Activated CD4-positive, alpha-beta T cell treated with anti-CD3 and anti-CD28 coated beads, Interleukin-2, amount 50 U/mL, for 4 hours (primary cell): Measurements from ENCODE around the gene POU2AF2.
"Not testable (repeated sequence)": the region's sequence is repeated elsewhere in the genome, so short reads cannot be mapped to it uniquely, and the experiment has no call there.

Source experiments
- DNase-seq, 2 experiments: peaks; one replicate each; pipeline ENCODE4 v3.0.0-alpha.2; 2020

Gene POU2AF2

DNA sequence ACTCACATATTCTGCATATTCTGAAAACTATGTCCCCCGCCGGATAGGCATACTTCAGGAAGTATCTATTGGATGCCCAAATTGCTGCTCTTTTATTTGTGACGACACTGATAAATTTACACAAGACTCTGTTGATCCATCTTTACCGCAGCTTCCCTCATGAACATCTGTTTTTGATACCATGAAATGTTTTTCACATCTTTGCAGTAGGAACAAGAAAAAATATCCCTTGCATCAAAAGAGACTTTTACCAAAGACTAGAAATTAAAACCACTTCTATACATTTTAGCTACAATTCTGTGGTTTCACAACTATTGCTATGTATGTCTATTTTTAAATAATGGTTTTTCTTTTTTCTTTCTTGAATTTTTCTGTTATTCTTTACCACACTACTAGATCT, 15.3 kb downstream of the POU2AF2 start:
- DNase-seq = no peak

DNA sequence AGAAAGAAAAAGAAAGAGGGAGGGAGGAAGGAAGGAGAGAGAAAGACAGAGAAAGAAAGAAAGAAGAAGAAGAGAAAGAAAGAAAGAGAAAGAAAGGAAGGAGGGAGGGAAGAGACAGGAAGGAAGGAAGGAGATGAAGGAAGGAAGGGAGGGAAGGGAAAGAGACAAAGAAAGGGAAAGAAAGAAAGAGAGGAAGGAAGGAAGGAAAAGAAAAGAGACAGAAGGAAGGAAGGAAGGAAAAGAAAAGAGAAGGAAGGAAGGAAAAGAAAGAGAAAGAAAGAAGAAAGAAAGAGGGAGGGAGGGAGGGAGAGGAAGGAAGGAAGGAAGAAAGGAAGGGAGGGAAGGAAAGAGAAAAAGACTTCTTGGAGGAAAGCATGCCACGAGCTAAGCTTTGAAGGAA, 19.1 kb downstream of the POU2AF2 start:
- DNase-seq = no peak

DNA sequence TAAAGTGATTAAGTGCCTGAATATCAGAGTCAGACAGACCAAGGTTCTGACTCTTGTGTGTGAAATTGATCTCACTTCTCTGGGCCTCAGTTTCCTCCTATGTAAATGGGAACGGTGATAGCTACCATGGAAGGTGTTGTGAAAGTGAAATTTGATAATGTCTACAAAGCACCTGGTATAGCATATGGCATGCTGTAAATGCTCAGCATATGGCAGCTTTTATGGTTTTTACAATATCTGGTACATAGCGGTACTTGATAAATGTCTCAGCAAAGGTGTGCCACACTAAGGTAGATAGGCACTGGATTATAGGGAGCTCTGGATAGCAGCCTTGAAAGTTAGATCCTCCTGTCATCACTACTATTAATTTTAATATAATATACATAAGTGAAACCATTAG, 19.9 kb downstream of the POU2AF2 start:
- DNase-seq = no peak

DNA sequence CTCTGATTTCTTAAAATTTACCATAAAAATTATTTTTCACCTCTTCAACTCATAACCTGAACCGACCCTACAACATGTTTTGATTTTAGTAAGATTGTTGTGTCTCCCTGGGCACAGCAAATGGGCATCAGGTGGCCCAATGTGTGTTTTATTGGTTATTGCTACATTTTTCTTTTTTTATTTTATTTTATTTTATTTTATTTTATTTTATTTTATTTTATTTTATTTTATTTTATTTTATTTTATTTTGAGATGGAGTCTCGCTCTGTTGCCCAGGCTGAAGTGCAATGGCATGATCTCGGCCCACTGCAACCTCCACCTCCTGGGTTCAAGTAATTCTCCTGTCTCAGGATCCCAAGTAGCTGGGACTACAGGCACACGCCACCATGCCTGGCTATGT, 22.8 kb downstream of the POU2AF2 start:
- DNase-seq = not testable (repeated sequence)

DNA sequence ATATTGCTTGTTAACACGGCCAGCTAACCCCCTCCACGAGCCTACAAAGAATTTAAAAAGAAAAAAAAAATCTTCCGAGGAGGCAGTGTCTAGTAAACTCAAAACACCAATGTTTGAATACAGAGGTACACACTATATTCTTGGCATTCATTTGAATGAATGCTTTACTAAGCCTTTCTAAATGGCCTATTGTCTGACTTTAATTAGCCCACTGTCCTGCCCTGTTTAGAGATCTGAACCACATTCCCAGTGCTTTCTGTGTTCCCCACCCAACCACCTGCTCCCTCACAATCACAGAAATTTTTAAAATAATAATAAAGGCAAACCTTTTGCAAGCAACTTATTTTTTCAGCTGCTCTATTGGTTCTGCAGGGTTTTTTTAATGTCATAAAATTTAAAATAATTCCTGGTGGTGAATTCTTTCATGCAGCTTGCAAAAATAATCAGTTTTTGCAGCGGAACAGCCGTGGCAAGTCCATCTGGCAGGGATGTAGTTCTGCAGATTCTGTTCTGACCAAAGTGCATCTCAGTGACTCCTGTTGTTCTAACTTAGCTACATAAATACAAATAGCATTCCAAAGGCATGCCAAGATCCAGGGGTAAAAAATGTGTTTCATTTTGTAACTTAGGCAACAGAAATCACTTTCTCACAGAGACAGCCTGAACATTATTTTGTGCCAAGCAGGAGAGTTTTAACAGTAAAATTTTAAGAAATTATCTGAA, 23.8 kb downstream of the POU2AF2 start:
- no peak for DNase-seq

DNA sequence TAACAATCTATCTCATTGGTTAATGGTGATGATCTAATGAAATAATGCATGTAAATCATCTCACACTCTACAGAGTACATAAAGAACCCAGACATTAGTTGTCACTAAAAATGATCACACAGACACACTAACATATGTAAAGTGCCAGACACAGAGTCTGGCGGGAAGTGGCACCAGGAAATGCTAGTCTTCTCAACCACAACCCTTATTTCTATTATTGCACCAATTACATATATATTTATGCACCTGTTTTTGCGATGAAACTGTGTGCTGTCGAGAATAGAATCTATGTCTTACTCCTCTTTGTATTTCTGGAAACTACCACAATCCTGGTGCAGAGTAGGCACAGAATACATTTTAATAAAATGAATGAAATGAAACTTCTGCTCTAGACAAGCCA, 26.9 kb downstream of the POU2AF2 start:
- DNase-seq = no peak

DNA sequence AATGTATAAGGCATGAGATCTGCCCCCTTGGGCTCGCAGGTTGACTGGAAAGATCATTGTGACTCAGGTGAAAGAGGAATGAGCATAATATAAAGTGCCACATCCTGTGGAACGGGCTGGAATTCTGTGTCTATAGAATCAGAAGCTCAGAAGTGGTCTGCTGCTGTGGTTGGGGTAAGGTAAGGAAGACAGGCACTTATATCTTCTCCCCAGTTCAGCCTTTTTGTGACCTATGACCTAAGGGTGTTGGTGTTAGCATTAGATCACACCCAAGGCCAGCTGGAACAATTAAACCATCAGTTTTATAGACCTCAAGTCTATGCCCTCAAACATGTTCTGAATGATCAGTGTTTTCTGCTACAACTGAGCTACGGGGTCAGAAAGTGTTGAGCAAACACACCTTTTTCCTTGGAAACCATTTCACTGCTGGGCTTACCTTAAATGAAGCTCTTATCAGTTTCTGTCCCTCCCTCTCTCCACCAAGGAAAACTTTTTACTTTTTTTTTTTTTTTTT, 37.1 kb downstream of the POU2AF2 start:
- DNase-seq = no peak

DNA sequence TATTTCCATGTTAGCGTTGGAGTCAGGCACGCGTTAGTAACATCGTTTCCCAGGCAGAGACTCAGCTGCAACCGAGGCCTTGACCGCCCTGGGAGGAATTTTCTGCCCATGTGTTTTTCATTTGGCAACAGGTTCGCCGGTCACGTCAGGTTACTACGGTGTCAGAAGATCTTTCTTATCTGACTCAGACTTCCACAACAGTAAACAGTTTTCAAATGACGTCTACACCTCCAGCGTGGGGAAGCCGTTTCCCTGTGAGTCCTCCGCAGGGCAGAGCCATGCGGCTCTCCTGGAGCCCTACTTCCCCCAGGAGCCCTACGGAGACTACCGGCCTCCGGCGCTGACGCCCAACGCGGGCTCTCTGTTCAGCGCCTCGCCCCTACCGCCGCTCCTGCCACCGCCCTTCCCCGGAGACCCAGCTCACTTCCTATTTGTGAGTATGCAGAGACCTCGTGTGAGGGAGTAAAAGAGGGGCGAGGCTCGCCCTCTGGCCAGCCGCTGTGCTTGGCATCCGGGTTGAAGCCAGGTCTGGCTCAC, 38.5 kb downstream of the POU2AF2 start:
- no peak for DNase-seq

DNA sequence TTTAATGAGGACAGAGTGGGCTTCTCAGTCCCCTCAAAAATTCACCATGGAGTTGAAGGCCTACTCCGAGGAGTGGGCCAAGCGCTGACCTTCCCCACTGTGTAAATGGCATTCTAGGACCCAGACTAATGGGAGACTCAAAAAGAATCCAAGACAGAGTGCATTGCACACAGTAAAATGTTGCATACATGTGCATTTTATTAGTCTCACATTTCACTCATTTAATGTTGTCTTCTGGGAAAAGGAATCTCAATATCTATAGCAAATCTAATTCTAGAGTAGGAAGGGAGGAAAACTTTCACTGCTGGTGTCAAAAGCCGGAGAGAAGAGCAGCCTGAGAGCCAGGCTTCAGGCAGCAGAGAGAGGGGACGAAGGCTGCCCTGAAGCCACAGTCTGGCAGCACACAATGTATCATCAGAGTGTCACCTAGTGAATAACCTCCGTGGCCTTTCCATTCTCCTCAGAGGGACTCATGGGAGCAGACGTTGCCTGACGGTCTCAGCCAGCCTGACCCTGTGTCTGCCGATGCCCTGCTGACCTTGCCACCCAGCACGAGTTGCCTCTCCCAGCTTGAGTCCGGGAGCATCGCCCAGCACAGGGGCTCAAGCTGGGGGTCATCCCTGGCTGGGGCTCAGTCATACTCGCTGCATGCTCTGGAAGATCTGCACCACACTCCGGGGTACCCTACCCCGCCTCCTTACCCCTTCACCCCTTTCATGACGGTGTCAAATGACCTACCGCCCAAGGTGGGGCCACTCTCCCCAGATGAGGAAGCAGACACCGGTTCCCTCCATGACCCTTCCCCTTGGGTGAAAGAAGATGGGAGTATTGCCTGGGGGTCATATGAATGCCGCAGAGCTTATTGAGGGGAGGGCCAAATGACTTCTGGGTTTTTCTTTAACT, 39.9 kb downstream of the POU2AF2 start:
- DNase-seq = no peak

DNA sequence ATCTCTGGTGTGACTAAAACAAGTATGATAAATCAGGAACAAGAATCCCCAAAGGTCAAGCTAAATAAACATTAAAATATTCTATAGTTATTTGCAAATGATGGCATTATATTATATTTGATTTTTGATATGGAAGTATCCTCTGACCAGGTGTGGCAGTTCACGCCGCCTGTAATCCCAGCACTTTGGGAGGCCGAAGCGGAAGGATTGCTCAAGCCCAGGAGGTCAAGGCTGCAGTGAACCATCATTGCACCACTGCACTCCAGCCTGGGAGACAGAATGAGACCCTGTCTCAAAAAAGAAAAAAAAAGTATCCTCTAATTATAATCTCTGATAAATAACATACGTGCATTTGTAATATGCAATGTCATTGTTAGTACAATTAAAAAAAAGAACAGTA, 46.2 kb downstream of the POU2AF2 start:
- DNase-seq = no peak

DNA sequence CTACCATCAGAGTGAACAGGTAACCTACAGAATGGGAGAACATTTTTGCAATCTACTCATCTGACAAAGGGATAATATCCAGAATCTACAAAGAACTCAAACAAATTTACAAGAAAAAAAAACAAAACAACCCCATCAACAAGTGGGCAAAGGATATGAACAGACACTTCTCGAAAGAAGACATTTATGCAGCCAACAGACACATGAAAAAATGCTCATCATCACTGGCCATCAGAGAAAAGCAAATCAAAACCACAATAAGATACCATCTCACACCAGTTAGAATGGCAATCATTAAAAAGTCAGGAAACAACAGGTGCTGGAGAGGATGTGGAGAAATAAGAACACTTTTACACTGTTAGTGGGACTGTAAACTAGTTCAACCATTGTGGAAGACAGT, 46.9 kb downstream of the POU2AF2 start:
- DNase-seq = not testable (repeated sequence)

DNA sequence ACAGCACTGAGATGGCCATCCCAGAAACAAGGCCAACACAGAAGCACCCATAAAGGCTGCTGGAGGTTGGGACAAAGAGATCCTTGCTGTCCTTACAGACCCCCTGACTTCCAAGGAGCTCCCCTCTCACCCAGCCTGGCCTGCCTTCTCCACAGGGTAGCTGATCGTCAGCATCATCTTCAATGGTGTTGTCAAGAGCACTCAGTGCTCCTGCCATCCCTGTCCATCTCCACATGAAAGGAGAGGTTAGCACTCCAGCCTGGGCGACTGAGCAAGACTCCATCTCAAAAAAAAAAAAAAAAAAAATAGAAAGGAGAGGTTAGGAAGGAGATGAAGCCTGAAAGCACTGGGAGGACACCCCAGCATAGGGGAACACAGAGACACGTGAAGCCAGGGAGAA, 50.7 kb downstream of the POU2AF2 start:
- no peak for DNase-seq

DNA sequence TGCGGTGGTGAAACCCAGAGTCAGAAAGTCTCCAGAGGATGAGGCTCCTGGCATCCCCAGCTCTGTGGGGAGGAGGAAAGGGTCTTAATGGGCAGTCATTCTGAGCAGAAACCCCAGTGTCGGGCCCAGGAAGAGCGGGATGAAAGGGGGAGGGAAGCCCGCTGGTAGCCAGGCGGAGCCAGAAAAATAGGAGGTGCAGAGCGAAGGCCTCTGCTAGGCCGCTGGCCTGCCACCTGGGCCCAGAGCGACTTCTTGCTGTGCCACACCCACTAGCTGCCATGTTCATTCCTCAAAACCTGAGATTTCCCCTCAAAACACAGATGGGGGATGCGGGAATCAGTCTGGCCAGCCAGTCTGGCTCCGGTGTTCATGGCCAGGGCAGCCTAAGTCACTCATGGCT, 52.2 kb downstream of the POU2AF2 start:
- no peak for DNase-seq

DNA sequence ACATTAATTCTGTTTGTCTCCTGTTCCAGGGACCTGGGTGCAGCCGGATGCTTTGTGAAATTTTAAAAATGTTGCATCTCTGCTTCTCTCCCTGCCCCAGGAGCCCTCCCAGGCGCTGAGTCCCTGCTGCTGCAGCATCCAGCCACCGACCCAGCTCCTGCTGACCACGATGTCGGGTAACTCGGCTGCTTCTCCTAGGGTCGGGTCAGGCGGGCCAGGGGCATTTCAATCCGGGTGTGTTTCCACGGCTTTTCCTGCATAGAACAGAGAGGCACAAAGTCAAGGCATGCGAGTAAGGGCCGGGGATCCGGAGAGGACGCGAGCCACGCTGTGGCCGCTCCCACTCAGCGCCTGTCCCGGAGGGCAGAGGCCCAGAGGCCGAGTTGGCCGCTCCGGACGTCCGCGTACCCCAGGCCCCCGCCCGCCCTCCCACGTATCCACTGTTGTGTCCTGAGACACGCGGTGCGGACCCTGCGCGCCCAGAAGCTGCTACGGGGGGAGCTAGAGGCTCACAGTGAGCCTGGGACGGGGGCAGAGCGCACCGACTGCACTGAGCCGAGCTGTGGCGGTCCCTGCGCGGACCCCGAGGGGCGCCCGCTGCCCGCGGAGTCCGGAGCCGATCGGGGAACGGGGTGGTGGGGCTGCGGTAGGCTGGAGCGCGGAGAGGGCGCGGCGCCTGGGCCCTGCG, 53.0 kb downstream of the POU2AF2 start, which contains the start of gene POU2AF3:
Gene POU2AF3, plus strand, starts transcription at position 134 of the 688 bp plus-strand sequence. Its CDS starts 36 bp downstream, at position 170.
- no peak for DNase-seq

DNA sequence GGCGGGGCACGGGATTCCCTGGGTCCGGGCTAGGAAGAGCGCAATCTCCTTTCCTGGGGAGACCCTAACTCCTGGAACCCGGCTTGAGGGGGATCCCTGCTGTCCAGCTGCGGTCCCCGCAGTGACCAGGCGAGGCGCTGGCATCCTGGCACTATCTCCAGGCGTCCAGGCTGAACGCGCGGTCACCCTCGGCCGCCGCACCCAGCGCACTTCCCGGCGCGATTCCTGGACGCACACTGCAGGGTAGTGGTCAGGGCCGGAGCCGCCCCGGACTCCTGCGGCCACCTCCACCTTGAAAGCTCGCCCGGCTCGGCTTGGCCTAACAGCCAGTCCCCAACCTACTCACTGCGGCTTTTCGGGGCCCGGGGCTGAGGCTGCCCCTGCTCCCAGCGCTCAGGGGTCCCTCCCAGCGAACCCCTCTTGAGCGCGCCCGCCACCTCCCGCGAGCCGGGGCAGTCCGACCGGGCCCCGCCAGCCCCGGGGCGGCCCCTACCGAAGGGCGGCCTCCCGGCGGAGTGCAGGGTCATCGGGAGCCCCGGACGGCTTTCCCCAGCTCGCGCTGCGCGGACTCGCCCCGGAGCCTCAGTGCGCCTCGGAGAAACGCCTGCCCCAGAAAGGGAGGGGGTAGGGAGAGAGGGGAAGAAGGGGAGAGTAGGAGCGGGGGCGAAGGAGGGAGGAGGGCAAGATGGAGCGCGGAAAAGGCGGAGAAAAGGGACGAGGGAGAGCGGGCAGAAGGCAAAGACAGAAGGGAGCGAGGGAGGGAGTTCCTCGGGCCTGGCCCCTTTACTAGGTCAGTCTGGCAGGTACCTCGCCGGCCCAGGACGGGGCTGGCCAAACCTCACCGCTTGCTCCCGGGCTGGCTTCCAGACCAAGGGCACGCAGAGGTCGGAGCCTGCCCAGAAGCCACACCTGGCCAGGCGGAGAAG, 53.8 kb downstream of the POU2AF2 start:
- DNase-seq = no peak

DNA sequence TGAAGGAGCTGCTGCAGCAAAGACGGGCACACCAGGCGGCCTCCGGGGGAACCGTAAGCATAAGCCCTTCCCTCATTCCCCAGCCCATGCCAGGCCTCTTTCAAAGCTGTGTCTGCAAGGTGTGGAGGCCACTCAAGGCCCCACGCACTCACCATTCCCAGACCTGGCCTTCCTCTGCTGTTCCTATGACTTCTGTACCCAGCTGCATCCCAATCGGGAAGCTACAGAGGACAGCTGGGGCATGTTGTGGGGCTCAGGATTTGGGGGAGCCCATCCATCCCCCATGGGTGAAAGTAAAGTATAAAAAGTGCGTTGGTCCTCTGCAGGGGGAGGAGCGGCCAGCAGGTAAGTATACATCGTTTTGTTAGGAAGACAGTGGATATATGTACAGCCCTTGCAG, 55.0 kb downstream of the POU2AF2 start:
- no peak for DNase-seq

DNA sequence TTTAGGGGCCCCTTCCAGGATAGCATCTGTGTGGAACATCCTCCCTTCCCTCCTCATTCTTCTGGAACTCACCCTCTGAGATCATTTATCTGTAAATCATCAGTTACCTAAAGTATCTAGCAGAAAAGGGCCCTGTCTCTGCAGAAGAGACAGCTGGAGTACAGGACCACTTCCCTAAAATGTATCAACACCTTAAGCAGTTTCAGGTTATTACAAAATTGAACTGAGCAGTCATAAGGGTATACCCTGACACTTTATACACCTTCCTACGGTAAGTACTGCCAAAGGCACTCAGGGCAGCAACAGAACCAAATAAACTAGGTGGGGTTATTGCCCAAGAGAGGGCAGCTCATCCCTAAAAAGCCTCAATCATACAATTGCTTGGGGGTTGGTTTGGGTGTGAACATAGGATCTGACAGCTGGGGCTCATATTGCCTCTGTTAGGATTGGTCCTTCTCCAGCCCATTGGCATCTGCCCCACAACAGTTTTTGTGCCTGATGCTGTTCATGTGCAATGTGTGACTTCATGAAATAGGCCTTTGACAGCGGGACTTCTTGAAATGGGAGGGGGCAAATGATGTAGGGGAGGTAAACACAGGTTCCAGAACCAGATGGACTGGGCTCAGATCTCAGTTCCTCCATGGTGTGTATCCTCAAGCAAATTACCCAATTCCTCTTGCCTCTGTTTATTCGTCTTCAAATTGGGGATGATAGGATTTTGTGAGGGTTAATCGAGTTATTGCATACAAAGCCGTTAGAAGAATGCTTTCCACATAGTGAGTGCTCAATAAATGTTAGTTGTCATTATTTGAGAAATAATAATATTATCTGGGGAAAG, 55.7 kb downstream of the POU2AF2 start:
- no peak for DNase-seq

DNA sequence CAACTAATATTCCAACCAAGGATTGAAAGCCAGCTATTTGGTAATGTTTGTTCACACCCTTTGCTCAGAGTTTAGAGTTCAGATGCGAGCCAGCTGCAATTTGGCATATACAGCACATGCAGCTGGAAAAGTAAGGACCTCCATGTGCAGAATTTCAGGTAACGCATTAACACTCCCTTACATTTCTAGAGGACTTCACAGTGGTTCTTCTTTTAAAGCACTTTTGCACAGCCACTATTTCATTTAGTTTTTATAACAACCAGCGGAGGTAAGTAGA, 56.3 kb downstream of the POU2AF2 start:
- no peak for DNase-seq

DNA sequence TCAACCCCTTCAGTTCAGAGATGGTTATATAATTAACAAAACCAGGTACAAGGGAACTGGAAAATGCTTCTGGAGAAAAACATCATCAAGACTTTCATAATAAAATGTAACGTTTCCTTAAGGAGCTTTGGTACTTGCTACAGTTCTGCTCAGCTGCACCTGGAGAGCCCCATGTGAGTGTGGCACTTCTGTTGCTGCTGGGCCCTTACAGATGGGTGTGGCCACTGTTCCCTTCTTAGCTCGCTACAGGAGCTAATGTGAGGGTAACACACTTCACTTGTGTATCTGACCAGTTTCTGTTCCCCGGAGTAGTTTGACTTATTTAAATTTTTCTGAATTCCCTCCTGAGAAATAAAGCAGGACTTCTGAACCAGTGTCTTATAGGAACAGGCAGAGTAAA, 56.8 kb downstream of the POU2AF2 start:
- no peak for DNase-seq

DNA sequence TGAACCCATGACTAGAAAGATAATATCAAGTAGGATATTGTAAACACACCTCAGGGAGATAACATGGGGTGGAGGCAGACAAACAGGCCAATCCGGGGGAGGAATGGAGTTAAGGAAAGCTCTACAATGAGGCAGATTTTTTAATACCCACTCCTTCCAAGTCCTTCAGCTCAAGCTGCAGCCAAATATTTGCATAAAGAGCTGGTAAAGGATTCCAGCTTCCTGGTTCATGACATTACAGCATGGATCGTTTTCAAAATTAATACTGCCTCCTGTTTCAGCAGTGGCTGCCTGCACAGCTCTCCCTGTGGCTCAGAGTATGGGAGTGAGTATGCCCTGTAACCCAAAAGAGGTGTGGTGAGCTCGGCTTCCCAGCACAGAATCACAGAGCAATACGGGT, 57.9 kb downstream of the POU2AF2 start:
- DNase-seq = no peak

DNA sequence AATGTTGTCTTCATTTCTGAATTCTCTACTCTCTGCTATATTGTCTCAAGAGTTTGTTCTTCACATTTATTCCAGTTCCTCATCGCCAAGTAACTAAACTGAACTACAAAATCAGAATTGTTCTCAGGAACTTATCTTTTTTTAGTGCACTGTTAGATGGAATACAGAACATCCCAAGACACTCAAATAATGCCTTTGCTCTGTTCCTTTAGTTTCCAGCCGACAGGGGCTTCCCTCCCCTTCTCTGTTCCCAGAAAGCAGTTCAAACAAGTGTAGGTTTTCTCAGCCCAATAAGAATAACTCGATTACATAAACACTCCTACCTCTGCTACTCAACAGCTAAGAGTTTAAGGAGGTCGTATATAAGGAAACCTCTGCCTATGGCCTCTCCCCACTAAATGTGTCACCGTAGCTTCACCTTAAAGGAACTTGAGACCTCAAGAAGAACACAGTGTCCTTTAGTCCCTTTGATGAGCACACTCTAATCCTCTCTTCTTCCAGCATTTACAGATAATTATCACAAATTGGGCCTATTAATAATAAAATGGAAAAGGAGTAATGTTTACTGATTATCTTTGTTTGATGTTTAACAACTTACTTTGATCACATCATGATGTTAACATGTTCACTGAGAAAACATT, 59.8 kb downstream of the POU2AF2 start:
- DNase-seq = no peak
